Amniotic stem cell (primary cell): ENCODE data around the gene ZNF474.
A peak's percentile ranks its signal among the peaks of the same experiment; 100 is the strongest.
"Not testable (repeated sequence)": the region's sequence is repeated elsewhere in the genome, so short reads cannot be mapped to it uniquely, and the experiment has no call there.

ENCODE experiments used
- DNase-seq: peaks from one replicate; lab custom pipeline; 2025; lab: John Stamatoyannopoulos, UW

ZNF474 gene

DNA sequence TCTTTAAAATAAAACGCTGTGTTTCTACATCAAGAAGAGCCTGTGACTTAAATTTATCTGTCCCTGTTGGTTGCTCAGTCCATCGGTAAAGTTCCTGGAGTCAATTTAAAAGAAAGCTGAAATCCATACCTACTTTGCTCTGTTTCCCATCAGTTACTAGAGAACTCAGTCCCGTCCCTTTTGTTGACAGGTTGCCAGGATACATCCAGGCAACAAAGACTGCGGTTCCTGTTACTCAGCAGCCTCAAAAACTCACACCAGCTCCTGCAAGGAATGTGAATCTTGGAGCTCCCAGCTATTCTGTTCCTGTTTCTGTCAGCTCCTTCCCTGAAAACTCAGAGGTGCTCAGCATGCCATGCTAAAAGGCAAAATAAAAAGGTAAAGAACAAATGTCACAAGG lies at the start of gene ZNF474:
ZNF474 (plus strand) TSS at position 241 of the 400 bp plus-strand sequence. CDS start 22,445 bp downstream, outside the sequence.
- peak; percentile 91 for DNase-seq

- DNase-seq = no peak
Measured at GRCh38 chr5:122081541-122081940, 47.8 kb upstream of the ZNF474 start.

DNA sequence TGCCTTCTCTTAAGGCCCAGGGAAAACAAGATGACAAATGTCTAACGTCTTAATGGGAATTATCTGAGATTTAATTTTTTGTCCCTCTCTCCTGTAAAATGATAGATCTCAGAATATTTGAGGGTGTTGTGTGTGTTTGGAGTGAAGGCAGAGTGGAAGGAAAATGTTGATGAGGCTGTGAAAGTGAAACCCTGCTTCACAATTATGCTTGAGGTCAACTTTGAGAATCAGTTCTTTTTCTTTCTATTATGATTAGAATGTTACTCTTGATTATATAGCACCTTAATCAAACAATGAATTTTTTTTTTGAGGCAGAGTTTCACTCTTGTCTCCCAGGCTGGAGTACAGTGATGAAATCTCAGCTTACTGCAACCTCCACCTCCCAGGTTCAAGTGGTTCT lies 45.8 kb upstream of the ZNF474 start:
- no peak for DNase-seq

DNA sequence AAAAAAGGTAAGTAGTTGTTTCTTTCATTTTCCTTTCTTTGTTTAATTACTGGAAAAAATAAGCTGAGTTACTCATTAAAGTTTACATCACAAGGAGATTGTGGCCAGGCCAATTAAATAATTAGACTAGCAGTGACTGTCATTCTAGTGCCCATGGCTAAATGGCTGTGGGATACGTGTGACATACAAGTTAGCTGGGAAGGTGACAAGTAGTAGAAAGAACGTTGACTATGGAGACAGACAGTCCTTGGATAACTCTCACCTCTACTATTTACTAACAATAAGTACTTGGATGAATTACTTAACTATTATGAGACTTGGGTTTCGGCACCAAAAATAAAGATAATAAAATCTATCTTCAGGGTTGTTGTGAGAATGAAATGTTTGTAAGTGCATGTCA lies 44.3 kb upstream of the ZNF474 start:
- no peak for DNase-seq

DNA sequence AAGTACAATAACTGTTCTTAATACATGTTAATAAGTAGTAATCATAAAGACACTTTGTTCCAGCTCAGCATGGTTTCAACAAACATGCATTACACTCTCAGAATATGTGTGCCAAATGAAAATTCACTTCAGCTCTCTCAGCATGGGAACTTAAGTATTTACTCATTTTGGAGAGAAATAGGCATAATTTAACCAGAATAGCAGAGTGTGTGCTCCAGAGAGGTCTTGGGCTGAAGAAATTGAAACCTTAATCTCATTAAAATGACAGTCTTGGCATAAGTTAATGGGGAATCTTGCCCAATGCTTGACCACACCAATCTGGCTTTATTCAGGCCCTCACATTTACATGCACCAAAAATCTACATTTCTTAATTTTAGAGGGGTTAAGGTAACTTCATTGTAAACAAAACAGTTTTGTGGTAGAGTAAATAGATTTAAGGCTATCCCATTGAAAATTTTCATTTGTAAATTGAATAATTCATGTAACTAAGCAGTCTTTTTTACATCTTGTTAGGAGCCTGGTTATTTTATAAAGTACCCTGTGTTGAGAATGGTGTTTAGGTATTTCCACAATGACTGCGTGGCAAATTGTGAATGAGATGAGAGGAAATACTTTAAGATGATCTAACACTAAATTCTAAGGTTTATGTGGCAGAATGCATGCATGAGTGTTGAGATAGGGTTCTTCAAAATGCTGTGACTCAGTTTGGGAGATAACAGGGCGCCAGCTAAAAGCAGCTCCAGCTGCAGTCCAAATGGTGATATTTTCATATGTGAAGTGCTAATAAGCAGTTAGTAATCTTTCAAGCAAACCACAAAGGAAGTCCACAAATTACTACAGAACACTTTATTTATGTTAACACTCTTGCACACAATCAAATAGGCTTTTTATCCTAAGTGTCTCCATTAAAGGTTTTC lies 40.0 kb upstream of the ZNF474 start:
- DNase-seq = peak; percentile 69

GRCh38 chr5:122091936-122092600 lies 37.3 kb upstream of the ZNF474 start:
- DNase-seq = no peak

DNA sequence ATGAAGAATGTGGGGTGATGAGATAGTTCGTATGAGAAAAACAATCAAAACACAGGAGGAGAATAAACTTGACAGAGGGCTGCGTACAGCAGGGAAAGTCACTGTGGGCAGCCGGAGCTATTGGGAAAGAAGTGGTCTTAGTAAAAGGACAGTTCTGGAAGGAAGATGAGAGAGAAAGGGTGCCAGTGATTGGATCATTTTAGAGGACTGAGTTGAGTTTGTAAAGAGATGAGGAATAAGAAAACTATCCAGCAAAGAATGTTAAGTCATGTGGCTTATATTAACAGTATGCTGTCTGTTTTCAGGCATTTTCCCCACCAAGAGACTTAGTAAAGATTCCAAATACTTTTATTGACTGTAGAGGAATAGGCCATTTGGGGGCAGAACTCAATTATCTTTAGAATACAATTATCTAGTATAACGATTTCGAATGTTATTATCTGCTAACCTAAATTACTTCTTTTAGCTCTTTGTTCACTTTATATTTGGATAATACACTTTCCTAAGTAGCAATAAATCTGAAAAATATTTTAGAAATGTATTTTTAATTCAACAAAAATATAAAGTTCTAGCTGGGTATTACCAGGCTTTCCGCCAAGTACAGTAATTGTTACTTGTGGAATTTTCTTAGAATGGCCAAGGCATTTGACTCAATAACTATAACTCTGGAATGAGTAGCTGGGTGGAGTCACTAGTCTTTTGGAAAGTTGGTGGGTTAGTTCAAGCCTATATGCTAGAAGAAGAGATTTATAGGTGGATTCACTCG lies 35.7 kb upstream of the ZNF474 start:
- DNase-seq = peak; percentile 63

DNA sequence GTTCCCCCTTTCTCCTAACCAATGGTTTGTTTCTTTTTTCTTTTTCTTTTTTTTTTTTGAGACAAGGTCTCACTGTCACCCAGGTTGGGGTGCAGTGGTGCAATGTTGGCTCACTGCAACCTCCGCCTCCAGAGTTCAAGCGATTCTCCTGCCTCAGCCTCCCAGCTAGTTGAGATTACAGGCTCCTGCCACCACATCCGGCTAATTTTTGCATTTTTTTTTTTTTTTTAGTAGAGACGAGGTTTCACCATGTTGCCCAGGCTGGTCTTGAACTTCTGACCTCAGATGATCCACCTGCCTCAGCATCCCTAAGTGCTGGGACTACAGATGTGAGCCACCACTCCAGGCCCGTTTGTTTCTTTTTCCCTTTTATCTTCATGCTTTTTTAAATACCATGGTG lies 35.1 kb upstream of the ZNF474 start:
- not testable (repeated sequence) for DNase-seq

GRCh38 chr5:122095158-122095557 lies 34.2 kb upstream of the ZNF474 start:
- no peak for DNase-seq

- DNase-seq = no peak
Measured at GRCh38 chr5:122097391-122097790, 32.0 kb upstream of the ZNF474 start.

- peak; percentile 55 for DNase-seq
Measured at GRCh38 chr5:122099060-122099790, 30.1 kb upstream of the ZNF474 start.

GRCh38 chr5:122101636-122102285 lies 27.6 kb upstream of the ZNF474 start:
- peak; percentile 54 for DNase-seq

DNA sequence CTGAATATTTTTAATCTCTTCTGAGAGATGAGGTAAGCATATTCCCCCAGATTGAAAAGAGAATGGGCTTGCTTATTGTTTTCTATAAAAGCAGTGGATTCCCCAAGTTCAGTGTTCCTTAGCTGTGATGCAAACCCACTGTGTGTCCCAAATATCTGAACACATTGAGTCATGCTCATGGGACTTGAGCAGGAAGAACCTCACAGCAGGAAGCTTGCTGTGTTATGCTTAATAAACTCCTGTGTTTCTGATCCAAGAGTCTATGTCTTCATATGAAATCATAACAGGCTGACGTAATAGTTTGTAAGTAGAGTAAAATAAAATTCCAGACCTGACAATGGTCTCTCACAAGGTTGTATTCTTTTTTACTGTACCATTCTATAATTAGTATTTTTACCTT lies 26.5 kb upstream of the ZNF474 start:
- no peak for DNase-seq

DNA sequence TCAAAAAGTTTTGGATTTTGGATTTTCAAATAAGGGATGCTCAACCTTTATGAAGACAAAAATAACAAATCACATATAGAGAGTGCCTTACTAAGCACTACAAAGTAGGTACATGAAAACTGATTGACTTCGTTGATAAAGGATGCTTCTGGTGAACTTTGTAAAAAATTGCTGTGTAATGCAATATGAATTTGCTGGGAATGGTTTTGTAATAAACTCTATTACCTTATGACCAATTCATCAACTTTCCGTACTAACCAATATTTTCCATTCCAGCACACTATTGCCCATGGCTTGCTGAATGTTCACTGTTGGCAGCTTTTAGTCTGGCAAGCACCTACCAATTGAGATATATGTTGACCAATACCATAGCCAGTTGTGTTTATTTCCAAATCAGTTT lies 23.4 kb upstream of the ZNF474 start:
- DNase-seq = no peak

GRCh38 chr5:122107016-122107415 lies 22.3 kb upstream of the ZNF474 start:
- no peak for DNase-seq

DNA sequence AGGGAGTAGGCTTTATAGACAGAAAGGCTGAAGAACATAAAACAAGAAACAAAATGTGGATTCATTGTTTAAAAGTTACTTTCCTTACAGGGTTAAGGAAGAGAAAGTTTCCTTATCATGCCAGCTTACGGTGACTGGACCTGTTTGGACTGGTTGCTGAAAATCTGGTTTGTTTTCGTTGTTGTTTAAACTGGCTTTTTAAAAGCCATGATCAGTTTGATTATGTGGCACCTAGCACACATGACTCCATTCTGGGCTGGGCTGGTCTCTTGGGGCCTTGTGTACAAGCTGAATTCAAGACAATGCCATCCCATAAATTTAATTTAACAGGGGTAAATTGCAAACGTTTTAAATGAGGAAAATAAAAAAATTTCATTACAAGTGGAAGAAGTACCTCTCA lies 18.4 kb upstream of the ZNF474 start:
- no peak for DNase-seq

DNA sequence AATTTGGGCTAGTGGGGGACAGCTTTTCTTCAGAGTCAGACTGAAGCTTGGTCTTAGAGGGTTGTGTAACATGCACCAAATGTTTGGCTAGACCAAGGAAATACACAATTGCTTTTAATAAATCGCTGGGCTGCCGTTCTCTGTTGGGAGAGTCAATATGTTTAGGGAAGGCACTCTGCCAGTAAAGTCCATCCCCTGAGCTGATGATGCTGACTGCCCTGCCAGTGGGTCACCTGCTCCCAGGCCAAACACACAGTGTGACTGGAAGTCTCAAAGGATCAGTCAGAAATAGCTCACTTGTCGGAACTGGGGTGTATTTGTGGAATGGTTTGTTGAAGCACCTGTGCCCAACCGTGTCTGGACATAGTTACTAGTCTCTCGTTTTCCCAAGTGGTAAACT lies 17.9 kb upstream of the ZNF474 start:
- DNase-seq = no peak

DNA sequence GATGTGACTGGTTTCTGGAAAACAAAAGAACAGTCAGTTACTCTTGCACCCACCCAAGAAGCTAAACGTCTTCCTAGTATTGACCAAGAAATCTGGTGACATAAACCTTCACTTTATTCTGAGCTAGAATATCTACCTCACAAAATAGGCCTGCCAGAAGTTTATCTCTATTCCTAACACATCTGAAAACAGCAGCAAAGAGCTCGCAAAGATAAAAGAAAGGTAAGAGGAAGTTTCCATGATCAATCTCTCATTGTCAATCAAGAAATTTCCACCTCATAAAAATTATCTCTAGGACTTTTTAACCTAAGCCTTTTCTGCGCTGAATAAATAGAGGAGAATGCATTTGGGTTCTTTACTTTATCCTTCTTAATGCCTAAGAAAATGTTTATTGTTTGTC lies 17.3 kb upstream of the ZNF474 start:
- DNase-seq = no peak

DNA sequence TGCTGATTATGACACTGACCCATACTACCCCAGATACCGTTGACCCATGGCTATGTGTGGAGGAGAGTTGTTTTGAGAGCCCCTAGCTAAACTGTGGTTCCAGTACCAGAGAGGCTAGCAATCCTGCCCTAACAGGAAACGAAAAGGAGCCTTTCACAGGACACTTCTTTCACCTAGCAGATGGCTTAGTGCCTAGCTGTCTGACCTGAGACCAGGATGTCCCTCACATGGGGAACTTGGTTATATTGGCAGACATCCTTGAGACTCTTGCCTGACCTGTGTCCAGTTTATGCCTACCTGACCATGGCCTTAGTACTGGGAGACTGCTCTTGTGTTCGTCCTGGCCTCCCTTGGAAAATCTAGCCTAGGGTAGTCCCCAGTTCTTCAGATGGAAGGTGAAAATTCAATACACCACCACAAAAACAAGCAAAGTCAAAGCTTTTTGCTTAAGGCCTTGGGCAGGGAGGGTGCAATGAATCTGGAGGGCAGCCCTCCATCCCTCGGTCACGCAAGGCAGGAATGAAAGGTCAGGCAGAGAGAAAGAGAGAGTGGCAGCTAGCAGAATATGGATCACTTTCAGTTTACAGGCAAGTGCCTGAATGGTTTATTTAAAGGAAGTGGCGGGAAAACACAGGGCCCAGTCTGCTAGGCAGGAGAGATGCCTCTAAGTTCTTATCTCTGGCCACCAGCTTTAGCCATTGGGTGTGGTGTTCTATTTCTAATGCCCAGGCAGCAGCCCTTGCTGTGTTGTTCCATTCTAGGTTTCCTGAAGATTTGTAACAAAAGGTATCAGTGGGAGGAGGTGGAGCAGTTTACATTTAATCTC lies 16.4 kb upstream of the ZNF474 start:
- DNase-seq = no peak

- DNase-seq = no peak
Measured at GRCh38 chr5:122114501-122114900, 14.8 kb upstream of the ZNF474 start.
